Esophagus (tissue), 2 donors: Measurements from ENCODE around the gene BICC1. TPM values are rescaled to one million over a fixed set of nuclear protein-coding genes. Genes with fewer than 3 reads are reported as not detected.

ENCODE experiments used
- H3K27ac ChIP-seq, 2 donors: one replicate each; pipeline ENCODE4 v1.5.1; 2013; ENCODE audit warnings: low read depth in 2 of 2, mild to moderate bottlenecking in 2 of 2, inconsistent platforms in 1 of 2, low read length in 1 of 2, moderate library complexity in 1 of 2
- H3K27me3 ChIP-seq, 2 donors: one replicate each; pipeline ENCODE4 v1.6.1; 2013; ENCODE audit warnings: low read length in 2 of 2, control low read depth in 1 of 2, mild to moderate bottlenecking in 1 of 2; ENCODE audit not compliant: insufficient read depth in 2 of 2, control insufficient read depth in 1 of 2
- H3K36me3 ChIP-seq, 2 donors: one replicate each; pipeline ENCODE4 v1.6.1; 2013; ENCODE audit warnings: low read length in 1 of 2; ENCODE audit not compliant: control insufficient read depth in 2 of 2, insufficient read depth in 2 of 2
- H3K4me1 ChIP-seq, 2 donors: one replicate each; pipeline ENCODE4 v1.6.1; 2013; ENCODE audit warnings: low read length in 1 of 2; ENCODE audit not compliant: control insufficient read depth in 2 of 2, insufficient read depth in 2 of 2
- H3K4me3 ChIP-seq, 2 donors: one replicate each; pipeline ENCODE4 v1.5.1; 2013; ENCODE audit warnings: low read length in 2 of 2, mild to moderate bottlenecking in 2 of 2, low read depth in 1 of 2, moderate library complexity in 1 of 2
- H3K9me3 ChIP-seq, 2 donors: one replicate each; pipeline ENCODE4 v1.6.1; 2013; ENCODE audit warnings: mild to moderate bottlenecking in 2 of 2, low read depth in 1 of 2, low read length in 1 of 2, moderate library complexity in 1 of 2; ENCODE audit not compliant: control insufficient read depth in 2 of 2, insufficient read depth in 1 of 2
- WGBS, 2 donors: extraction: QIAGEN DNeasy Blood & Tissue Kit; methylation state at CpG; one replicate each; pipeline ENCODE4 v1.1.7; 2013; 5-methylcytosine and 5-hydroxymethylcytosine counted together
- polyA plus RNA-seq, 2 donors: library from polyadenylated mRNA; stranded (reverse); fragments of 200-250 nt; gene quantifications; one replicate each; pipeline ENCODE4 v1.2.3, GENCODE V29; 2013
- donor health status: healthy with polysubstance abuse.
- donor health status: Bipolar disorder and iron deficiency.

The BICC1 gene
- polyA plus RNA-seq, 2 donors = 0.45 to 0.49 TPM

GRCh38 chr10:58784361-58784760 lies 271.7 kb downstream of the BICC1 start:
- no peaks in the 10 kb centered on the region for H3K9me3 ChIP-seq
- H3K27ac ChIP-seq = no peak overlapping the region
- H3K36me3 ChIP-seq = no peaks in the 10 kb centered on the region
- H3K4me3 ChIP-seq = no peak overlapping the region
- WGBS, 2 donors = 66 to 68% methylated on average over 4 of the region's 4 CpGs
- no peaks in the 10 kb centered on the region for H3K27me3 ChIP-seq
- H3K4me1 ChIP-seq = no peaks in the 10 kb centered on the region

- Histone ChIP-seq H3K4me3 (no peak overlapping the region), H3K36me3 (no peaks in the 10 kb centered on the region), H3K4me1 (no peaks in the 10 kb centered on the region), H3K9me3 (no peaks in the 10 kb centered on the region), H3K27ac (no peak overlapping the region), H3K27me3 (no peaks in the 10 kb centered on the region)
- 88 to 90% methylated on average over 3 of the region's 3 CpGs for WGBS, 2 donors
These were observed 272.7 kb downstream of the BICC1 start for GRCh38 chr10:58785354-58785753.

- 52 to 53% methylated on average over 6 of the region's 6 CpGs for WGBS, 2 donors
- H3K9me3 ChIP-seq = no peaks in the 10 kb centered on the region
These were observed 278.5 kb downstream of the BICC1 start for GRCh38 chr10:58791137-58791536.

GRCh38 chr10:58795560-58795959 lies 282.9 kb downstream of the BICC1 start:
- Histone ChIP-seq H3K4me3 (no peak overlapping the region), H3K36me3 (no peaks in the 10 kb centered on the region), H3K4me1 (no peaks in the 10 kb centered on the region), H3K27me3 (no peaks in the 10 kb centered on the region), H3K9me3 (no peaks in the 10 kb centered on the region), H3K27ac (no peak overlapping the region)

More at GRCh38 chr10:58791137-58791536, 278.5 kb downstream of the BICC1 start:
- Histone ChIP-seq H3K36me3 (no peaks in the 10 kb centered on the region), H3K4me3 (no peak overlapping the region), H3K27me3 (no peaks in the 10 kb centered on the region), H3K4me1 (no peaks in the 10 kb centered on the region), H3K27ac (no peak overlapping the region)

- Histone ChIP-seq H3K4me1 (no peaks in the 10 kb centered on the region), H3K9me3 (no peaks in the 10 kb centered on the region), H3K36me3 (no peaks in the 10 kb centered on the region), H3K27me3 (no peaks in the 10 kb centered on the region), H3K27ac (no peak overlapping the region), H3K4me3 (no peak overlapping the region)
- WGBS, 2 donors = 86 to 89% methylated on average over 7 of the region's 7 CpGs
These were observed 283.6 kb downstream of the BICC1 start for GRCh38 chr10:58796242-58796641.

- Histone ChIP-seq H3K9me3 (no peaks in the 10 kb centered on the region), H3K27ac (no peak overlapping the region), H3K4me3 (no peak overlapping the region), H3K27me3 (no peaks in the 10 kb centered on the region), H3K4me1 (no peaks in the 10 kb centered on the region), H3K36me3 (no peaks in the 10 kb centered on the region)
- 61 to 86% methylated on average over 4 of the region's 4 CpGs for WGBS, 2 donors
These were observed 284.2 kb downstream of the BICC1 start for GRCh38 chr10:58796824-58797223.

- no peak overlapping the region for H3K4me3 ChIP-seq
These were observed 284.7 kb downstream of the BICC1 start for GRCh38 chr10:58797356-58797755.

GRCh38 chr10:58802047-58802446 lies 289.4 kb downstream of the BICC1 start:
- Histone ChIP-seq H3K27ac (no peak overlapping the region), H3K36me3 (no peaks in the 10 kb centered on the region), H3K9me3 (no peaks in the 10 kb centered on the region), H3K4me3 (no peak overlapping the region), H3K27me3 (no peaks in the 10 kb centered on the region), H3K4me1 (no peaks in the 10 kb centered on the region)
- 72 to 77% methylated on average over 1 of the region's 1 CpG for WGBS, 2 donors

More at GRCh38 chr10:58797356-58797755, 284.7 kb downstream of the BICC1 start:
- Histone ChIP-seq H3K36me3 (no peaks in the 10 kb centered on the region), H3K27ac (no peak overlapping the region), H3K4me1 (no peaks in the 10 kb centered on the region), H3K27me3 (no peaks in the 10 kb centered on the region), H3K9me3 (no peaks in the 10 kb centered on the region)

GRCh38 chr10:58806323-58806722 lies 293.7 kb downstream of the BICC1 start:
- Histone ChIP-seq H3K4me1 (no peaks in the 10 kb centered on the region), H3K27ac (no peak overlapping the region), H3K36me3 (no peaks in the 10 kb centered on the region), H3K27me3 (no peaks in the 10 kb centered on the region), H3K9me3 (no peaks in the 10 kb centered on the region), H3K4me3 (no peak overlapping the region)
- 56 to 76% methylated on average over 1 of the region's 1 CpG for WGBS, 2 donors

GRCh38 chr10:58806970-58807628 lies 294.4 kb downstream of the BICC1 start:
- Histone ChIP-seq H3K36me3 (no peaks in the 10 kb centered on the region), H3K9me3 (no peaks in the 10 kb centered on the region), H3K27me3 (no peaks in the 10 kb centered on the region), H3K4me3 (no peak overlapping the region), H3K27ac (no peak overlapping the region), H3K4me1 (no peaks in the 10 kb centered on the region)
- 87 to 89% methylated on average over 4 of the region's 4 CpGs for WGBS, 2 donors
